NCI-H524 (cell line): Measurements from ENCODE around the gene RALA.
A peak's percentile ranks its signal among the peaks of the same experiment; 100 is the strongest.
"Not testable (repeated sequence)": the region's sequence is repeated elsewhere in the genome, so short reads cannot be mapped to it uniquely, and the experiment has no call there.

ENCODE experiments used
- DNase-seq, 2 experiments: peaks; one replicate each; lab custom pipeline; 2025; lab: John Stamatoyannopoulos, UW

The RALA gene

GRCh38 chr7:39686261-39686924 lies 63.0 kb downstream of the RALA start:
- no peak for DNase-seq

- no peak for DNase-seq
These were observed 65.5 kb downstream of the RALA start for GRCh38 chr7:39688611-39689480.

GRCh38 chr7:39691821-39692220 lies 68.4 kb downstream of the RALA start:
- no peak for DNase-seq

GRCh38 chr7:39693086-39693485 lies 69.7 kb downstream of the RALA start:
- not testable (repeated sequence) for DNase-seq

GRCh38 chr7:39693812-39694211 lies 70.4 kb downstream of the RALA start:
- no peak for DNase-seq

- no peak for DNase-seq
These were observed 72.6 kb downstream of the RALA start for GRCh38 chr7:39695852-39696586.

- DNase-seq: no peak
These were observed 73.3 kb downstream of the RALA start for GRCh38 chr7:39696631-39697030.

GRCh38 chr7:39697483-39697882 lies 74.1 kb downstream of the RALA start:
- DNase-seq: no peak

- DNase-seq: no peak
These were observed 76.8 kb downstream of the RALA start for GRCh38 chr7:39700165-39700564.

- DNase-seq: no peak
These were observed 77.6 kb downstream of the RALA start for GRCh38 chr7:39700932-39701331.

- DNase-seq: no peak
These were observed 78.8 kb downstream of the RALA start for GRCh38 chr7:39702133-39702532.

- no peak for DNase-seq
These were observed 79.8 kb downstream of the RALA start for GRCh38 chr7:39703144-39703543.

- DNase-seq: no peak
These were observed 85.7 kb downstream of the RALA start for GRCh38 chr7:39709029-39709428.

GRCh38 chr7:39709768-39710311 lies 86.5 kb downstream of the RALA start:
- peak; percentile 87 to 96 for DNase-seq

GRCh38 chr7:39712751-39713150 lies 89.4 kb downstream of the RALA start:
- DNase-seq: no peak

GRCh38 chr7:39714447-39715091 lies 91.2 kb downstream of the RALA start:
- DNase-seq: no peak

- no peak for DNase-seq
These were observed 97.2 kb downstream of the RALA start for GRCh38 chr7:39720586-39720985.

- no peak for DNase-seq
These were observed 98.0 kb downstream of the RALA start for GRCh38 chr7:39721345-39721744.

- no peak for DNase-seq
These were observed 98.7 kb downstream of the RALA start for GRCh38 chr7:39721919-39722597.

- DNase-seq: no peak
These were observed 104.0 kb downstream of the RALA start for GRCh38 chr7:39727231-39728012.
